SK-N-SH treated with all-trans-retinoic acid at 6 μM for 48 hours (cell line): ENCODE results near the gene COPS8.

ENCODE experiments used
- ATAC-seq: fragments of 200-7000 bp; cut with Tn5 transposase; 3 replicates; pipeline ENCODE4 v1.9.1; 2020; ENCODE audit warnings: mild to moderate bottlenecking, moderate library complexity
- ARNTL ChIP-seq: fragments of 450-650 bp; formaldehyde crosslinking; IDR thresholded peaks from 2 replicates; pipeline ENCODE4 v1.5.0; 2020; ENCODE audit warnings: low read depth, mild to moderate bottlenecking, moderate library complexity, borderline replicate concordance
- BACH2 ChIP-seq: fragments of 250-450 bp; sonication (Bioruptor Pico); IDR thresholded peaks from 2 replicates; pipeline ENCODE4 v1.9.0; 2021; ENCODE audit warnings: mild to moderate bottlenecking, borderline replicate concordance
- CREB5 ChIP-seq: fragments of 250-450 bp; sonication (Bioruptor Pico); IDR thresholded peaks from 2 replicates; pipeline ENCODE4 v1.5.1; 2020; ENCODE audit warnings: low read depth, mild to moderate bottlenecking, moderate library complexity
- CSDC2 ChIP-seq: fragments of 250-450 bp; sonication (Bioruptor Pico); IDR thresholded peaks from 2 replicates; pipeline ENCODE4 v1.5.0; 2020; ENCODE audit warnings: mild to moderate bottlenecking, moderate library complexity
- CSRNP3 ChIP-seq: fragments of 250-450 bp; sonication (Bioruptor Pico); IDR thresholded peaks from 2 replicates; pipeline ENCODE4 v1.5.1; 2021; ENCODE audit warnings: mild to moderate bottlenecking, moderate library complexity
- ESRRG ChIP-seq: fragments of 250-450 bp; sonication (Bioruptor Pico); IDR thresholded peaks from 2 replicates; pipeline ENCODE4 v1.6.1; 2021; ENCODE audit warnings: mild to moderate bottlenecking
- GLIS3 ChIP-seq: fragments of 250-450 bp; sonication (Bioruptor Pico); IDR thresholded peaks from 2 replicates; pipeline ENCODE4 v1.5.0; 2020; ENCODE audit warnings: mild to moderate bottlenecking, moderate library complexity
- ISL1 ChIP-seq: fragments of 250-450 bp; sonication (Bioruptor Pico); IDR thresholded peaks from 2 replicates; pipeline ENCODE4 v2.1.2; 2022; ENCODE audit warnings: mild to moderate bottlenecking, moderate library complexity
- OSR1 ChIP-seq: fragments of 250-450 bp; sonication (Bioruptor Pico); IDR thresholded peaks from 2 replicates; pipeline ENCODE4 v1.8.0; 2022; ENCODE audit warnings: moderate library complexity, mild to moderate bottlenecking, inconsistent platforms
- PATZ1 ChIP-seq: fragments of 250-450 bp; sonication (Bioruptor Pico); IDR thresholded peaks from 2 replicates; pipeline ENCODE4 v1.8.0; 2020; ENCODE audit warnings: mild to moderate bottlenecking, moderate library complexity, borderline replicate concordance
- POU6F1 ChIP-seq: fragments of 250-450 bp; sonication (Bioruptor Pico); IDR thresholded peaks from 2 replicates; pipeline ENCODE4 v1.8.0; 2021; ENCODE audit warnings: low read depth, mild to moderate bottlenecking, moderate library complexity, borderline replicate concordance
- PPARA ChIP-seq: fragments of 250-450 bp; sonication (Bioruptor Pico); IDR thresholded peaks from 2 replicates; pipeline ENCODE4 v1.5.0; 2020; ENCODE audit warnings: mild to moderate bottlenecking, borderline replicate concordance
- SNAI2 ChIP-seq: fragments of 250-450 bp; sonication (Bioruptor Pico); IDR thresholded peaks from 2 replicates; pipeline ENCODE4 v1.5.0; 2020; ENCODE audit warnings: mild to moderate bottlenecking, moderate library complexity
- TCF4 ChIP-seq: fragments of 250-450 bp; sonication (Bioruptor Pico); IDR thresholded peaks from 2 replicates; pipeline ENCODE4 v1.8.0; 2021; ENCODE audit warnings: mild to moderate bottlenecking, moderate library complexity, borderline replicate concordance
- TOX ChIP-seq: fragments of 250-450 bp; sonication (Bioruptor Pico); IDR thresholded peaks from 2 replicates; pipeline ENCODE4 v1.8.0; 2021; ENCODE audit warnings: mild to moderate bottlenecking, moderate library complexity, borderline replicate concordance
- TSHZ2 ChIP-seq: fragments of 250-450 bp; sonication (Bioruptor Pico); IDR thresholded peaks from 2 replicates; pipeline ENCODE4 v1.5.0; 2020; ENCODE audit warnings: mild to moderate bottlenecking, moderate library complexity
- ZC3H10 ChIP-seq: fragments of 250-450 bp; sonication (Bioruptor Pico); IDR thresholded peaks from 2 replicates; pipeline ENCODE4 v1.5.1; 2021; ENCODE audit warnings: mild to moderate bottlenecking, moderate library complexity
- ZFP3 ChIP-seq: fragments of 250-450 bp; sonication (Bioruptor Pico); IDR thresholded peaks from 2 replicates; pipeline ENCODE4 v1.5.0; 2020; ENCODE audit warnings: mild to moderate bottlenecking, moderate library complexity
- ZFP30 ChIP-seq: fragments of 450-650 bp; formaldehyde crosslinking; IDR thresholded peaks from 2 replicates; pipeline ENCODE4 v1.5.0; 2022; ENCODE audit warnings: mild to moderate bottlenecking, moderate library complexity
- ZNF565 ChIP-seq: fragments of 450-650 bp; formaldehyde crosslinking; conservative IDR thresholded peaks from 2 replicates; pipeline ENCODE4 v1.5.0; 2020; ENCODE audit warnings: low read depth, mild to moderate bottlenecking, moderate library complexity
- ZNF70 ChIP-seq: fragments of 450-650 bp; formaldehyde crosslinking; IDR thresholded peaks from 2 replicates; pipeline ENCODE4 v1.5.0; 2020; ENCODE audit warnings: mild to moderate bottlenecking, moderate library complexity

The COPS8 gene

GRCh38 chr2:237073552-237073951 lies 12.1 kb upstream of the COPS8 start:
- peak; percentile 71 for ATAC-seq
- TF ChIP-seq ISL1, result no peak
- TF ChIP-seq CREB5 (CRISPR knock-in tag), result no peak
- TF ChIP-seq TSHZ2 (CRISPR knock-in tag), result no peak
- no peak for TF ChIP-seq GLIS3 (CRISPR knock-in tag)
- no peak for TF ChIP-seq PPARA
- TF ChIP-seq BACH2 (CRISPR knock-in tag), result no peak
- no peak for TF ChIP-seq TCF4 (CRISPR knock-in tag)
- no peak for TF ChIP-seq ESRRG
- no peak for TF ChIP-seq POU6F1 (CRISPR knock-in tag)
- no peak for TF ChIP-seq ZNF70
- TF ChIP-seq ZFP30 (CRISPR knock-in tag), result no peak
- TF ChIP-seq PATZ1, result no peak
- TF ChIP-seq CSRNP3, result no peak
- no peak for TF ChIP-seq ARNTL (CRISPR knock-in tag)
- TF ChIP-seq, all 23 proteins: peak for 0

- ATAC-seq, result no peak
- TF ChIP-seq ZNF70, result no peak
- no peak for TF ChIP-seq TOX (CRISPR knock-in tag)
- no peak for TF ChIP-seq ZFP3 (CRISPR knock-in tag)
- no peak for TF ChIP-seq BACH2 (CRISPR knock-in tag)
- no peak for TF ChIP-seq ZNF565 (CRISPR knock-in tag)
- no peak for TF ChIP-seq ARNTL (CRISPR knock-in tag)
- no peak for TF ChIP-seq POU6F1 (CRISPR knock-in tag)
- TF ChIP-seq OSR1, result no peak
- TF ChIP-seq SNAI2 (CRISPR knock-in tag), result no peak
- TF ChIP-seq PPARA, result no peak
- no peak for TF ChIP-seq CSRNP3
- no peak for TF ChIP-seq TSHZ2 (CRISPR knock-in tag)
- no peak for TF ChIP-seq CSDC2
- TF ChIP-seq PATZ1, result no peak
- no peak for TF ChIP-seq ZC3H10 (CRISPR knock-in tag)
These were observed 11.3 kb upstream of the COPS8 start for GRCh38 chr2:237074211-237074993.
